ENCODE measurements around the gene CRYM. TPM values are rescaled to one million over a fixed set of nuclear protein-coding genes. Genes with fewer than 3 reads are reported as not detected.
"Not testable (repeated sequence)": the region's sequence is repeated elsewhere in the genome, so short reads cannot be mapped to it uniquely, and the experiment has no call there.

CRYM gene
- total and polyA plus RNA-seq, 10 of the 15 experiments (the other 5 are each of a cell fraction or from before 2014, with no cell fraction given): 0.30 to 6.1 (median 3.9) TPM

DNA sequence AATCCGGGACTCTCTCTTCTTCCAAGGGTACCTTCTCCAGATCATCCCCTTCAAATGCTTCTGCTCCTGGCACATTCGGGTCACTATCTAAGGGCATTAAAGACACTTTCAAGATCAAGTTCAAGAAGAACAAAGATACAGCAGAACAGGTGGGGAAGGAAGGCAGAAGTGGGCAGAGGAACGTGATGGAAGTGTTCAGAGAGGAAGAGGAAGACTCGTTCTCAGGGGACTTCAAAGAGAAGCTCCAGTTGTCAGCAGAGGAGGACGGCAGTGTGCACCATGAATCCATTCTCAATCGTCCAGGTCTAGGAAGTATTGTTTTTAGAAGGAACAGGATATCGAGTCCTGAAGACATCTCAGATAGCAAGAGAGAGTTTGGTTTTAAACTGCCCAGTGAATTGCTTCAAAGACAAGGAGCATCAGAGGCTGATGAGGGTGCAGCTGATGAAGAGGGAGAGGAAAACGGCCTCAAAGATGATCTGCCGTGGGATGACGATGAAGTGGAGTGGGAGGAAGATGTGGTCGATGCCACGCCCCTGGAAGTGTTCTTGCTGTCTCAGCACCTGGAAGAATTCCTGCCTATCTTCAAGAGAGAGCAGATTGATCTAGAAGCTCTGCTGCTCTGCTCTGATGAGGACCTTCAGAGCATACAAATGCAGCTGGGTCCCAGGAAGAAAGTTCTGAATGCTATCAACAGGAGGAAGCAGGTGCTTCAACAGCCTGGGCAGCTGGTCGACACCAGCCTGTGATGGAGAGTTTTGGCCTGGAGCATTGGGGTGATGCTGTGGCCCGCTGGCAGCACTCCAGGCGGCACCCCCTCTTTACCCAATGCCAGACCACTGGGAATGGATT is 27.8 kb downstream of the CRYM start (continued):
- TF ChIP-seq NRF1 (conservative IDR thresholded peaks at IDR 0.05; ENCODE audit: low read depth, low read length): no peak
- TF ChIP-seq, protein P1, sequence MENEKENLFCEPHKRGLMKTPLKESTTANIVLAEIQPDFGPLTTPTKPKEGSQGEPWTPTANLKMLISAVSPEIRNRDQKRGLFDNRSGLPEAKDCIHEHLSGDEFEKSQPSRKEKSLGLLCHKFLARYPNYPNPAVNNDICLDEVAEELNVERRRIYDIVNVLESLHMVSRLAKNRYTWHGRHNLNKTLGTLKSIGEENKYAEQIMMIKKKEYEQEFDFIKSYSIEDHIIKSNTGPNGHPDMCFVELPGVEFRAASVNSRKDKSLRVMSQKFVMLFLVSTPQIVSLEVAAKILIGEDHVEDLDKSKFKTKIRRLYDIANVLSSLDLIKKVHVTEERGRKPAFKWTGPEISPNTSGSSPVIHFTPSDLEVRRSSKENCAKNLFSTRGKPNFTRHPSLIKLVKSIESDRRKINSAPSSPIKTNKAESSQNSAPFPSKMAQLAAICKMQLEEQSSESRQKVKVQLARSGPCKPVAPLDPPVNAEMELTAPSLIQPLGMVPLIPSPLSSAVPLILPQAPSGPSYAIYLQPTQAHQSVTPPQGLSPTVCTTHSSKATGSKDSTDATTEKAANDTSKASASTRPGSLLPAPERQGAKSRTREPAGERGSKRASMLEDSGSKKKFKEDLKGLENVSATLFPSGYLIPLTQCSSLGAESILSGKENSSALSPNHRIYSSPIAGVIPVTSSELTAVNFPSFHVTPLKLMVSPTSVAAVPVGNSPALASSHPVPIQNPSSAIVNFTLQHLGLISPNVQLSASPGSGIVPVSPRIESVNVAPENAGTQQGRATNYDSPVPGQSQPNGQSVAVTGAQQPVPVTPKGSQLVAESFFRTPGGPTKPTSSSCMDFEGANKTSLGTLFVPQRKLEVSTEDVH (IDR thresholded peaks at IDR 0.05; ENCODE audit: low read depth, partially characterized antibody): no peak
- no peak for TF ChIP-seq SUPT20H (IDR thresholded peaks at IDR 0.05; ENCODE audit: borderline replicate concordance, control insufficient read depth, low read depth, low read length)
- TF ChIP-seq KLF5 (IDR thresholded peaks at IDR 0.05; ENCODE audit: partially characterized antibody): no peak
- no peak for TF ChIP-seq ZNF622 (IDR thresholded peaks at IDR 0.05)

DNA sequence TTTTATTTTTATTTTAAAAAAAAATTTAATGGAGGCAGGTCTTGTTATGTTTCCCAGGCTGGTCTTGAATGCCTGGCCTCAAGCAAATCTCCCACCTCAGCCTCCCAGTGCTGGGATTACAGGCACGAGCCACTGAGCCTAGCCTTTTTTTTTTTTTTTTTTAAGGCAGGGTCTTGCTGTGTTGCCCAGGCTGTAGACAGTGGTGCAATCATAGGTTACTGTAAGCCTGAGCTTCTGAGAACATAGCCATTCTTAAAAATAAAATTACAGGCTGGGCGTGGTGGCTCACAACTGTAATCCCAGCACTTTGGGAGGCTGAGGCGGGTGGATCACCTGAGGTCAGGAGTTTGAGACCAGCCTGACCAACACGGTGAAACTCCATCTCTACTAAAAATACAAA is 29.9 kb downstream of the CRYM start:
- intact Hi-C loops (cut with micrococcal nuclease; ENCODE audit: unreplicated experiment); POLR2A ChIA-PET; RAD21 ChIA-PET (ENCODE audit: unreplicated experiment); in situ Hi-C loops (cut with MboI); H3K9me3 ChIP-seq (replicated peaks; ENCODE audit: control insufficient read depth, insufficient read depth, low read length); H3K36me3 ChIP-seq (ENCODE audit: control insufficient read depth in 2 of 2, insufficient read depth in 2 of 2, low read length in 1 of 2); H3K27me3 ChIP-seq (replicated peaks in 1 of 2; ENCODE audit: control insufficient read depth in 2 of 2, insufficient read depth in 2 of 2, low read length in 1 of 2); DNase-seq (ENCODE audit: low read depth, low spot score); FAIRE-seq; H2AFZ ChIP-seq (ENCODE audit: control insufficient read depth, low read depth, low read length); H4K20me1 ChIP-seq (ENCODE audit: control insufficient read depth, insufficient read depth); H3K79me2 ChIP-seq (ENCODE audit: control insufficient read depth, insufficient read depth, low read length); ATAC-seq; H3K9ac ChIP-seq (ENCODE audit: control insufficient read depth, insufficient read depth, low read length); H3K27ac ChIP-seq (ENCODE audit: control insufficient read depth, insufficient read depth); H3K4me1 ChIP-seq (ENCODE audit: control insufficient read depth, insufficient read depth, low read length); H3K4me2 ChIP-seq (ENCODE audit: control insufficient read depth, insufficient read depth); BruUV-seq (replicated peaks); SMC1A ChIA-PET (ENCODE audit: uncharacterized antibody, unreplicated experiment); H3K4me3 ChIP-seq: not testable (repeated sequence)
- CTCF ChIA-PET: interaction anchor here (0.6 kb wide), 1 partner anchor 47 kb away, joined by 4 read pairs; no protein-coding TSS in a partner anchor
- 15% methylated on average over 4 of the region's 4 CpGs for WGBS (ENCODE audit: insufficient coverage, insufficient replicate concordance, low lambda C conversion rate, missing lambda C conversion rate)
